Activated naive CD4-positive, alpha-beta T cell (primary cell): Measurements from ENCODE around the gene C5orf22.

ENCODE experiments used
- DNase-seq, 4 experiments: peaks; one replicate each; lab custom pipeline; 2025; lab: John Stamatoyannopoulos, UW

The C5orf22 gene

DNA sequence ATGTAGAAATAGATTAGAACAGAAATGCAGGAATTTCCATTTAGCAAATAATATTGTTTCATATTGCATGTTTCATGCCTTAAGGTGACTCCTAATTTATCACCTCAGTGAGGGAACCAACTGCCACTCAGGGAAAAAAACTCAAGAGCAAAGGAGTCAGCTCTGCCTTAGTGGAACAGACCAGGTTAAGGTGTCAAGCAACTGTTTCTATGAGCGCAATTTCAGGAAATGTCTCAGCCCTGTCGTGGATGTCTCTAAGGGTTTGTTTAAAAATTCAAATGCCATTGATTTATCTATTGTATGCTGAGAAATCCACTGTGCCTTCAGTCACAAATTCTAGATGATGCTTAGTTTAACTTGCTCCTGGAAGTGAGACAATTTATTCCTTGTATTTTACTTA lies 72.1 kb downstream of the C5orf22 start:
- no peak for DNase-seq

DNA sequence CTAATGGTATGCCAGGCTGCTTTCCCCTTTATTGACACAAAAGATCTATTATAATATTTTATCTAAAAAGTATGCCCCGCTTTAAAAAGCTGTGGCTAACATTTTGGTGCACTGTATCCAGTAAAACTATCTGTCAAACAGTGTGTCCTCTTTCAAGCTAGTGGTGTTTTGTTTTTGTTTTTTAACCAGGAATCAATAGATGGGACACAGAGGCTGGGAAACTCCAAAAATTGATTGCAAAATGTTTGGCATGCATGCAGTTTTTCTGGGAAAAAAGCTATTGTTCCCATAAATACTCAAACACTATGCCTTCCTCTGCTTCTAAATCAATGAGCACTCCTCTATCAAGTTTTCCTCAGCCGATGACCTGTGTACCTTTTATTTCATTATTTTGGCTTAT lies 72.5 kb downstream of the C5orf22 start:
- DNase-seq, result no peak
